SK-N-SH (cell line): Measurements from ENCODE around the gene PFKP.

Experiments
- EP300 ChIP-seq, 2 experiments: IDR thresholded peaks; 2 replicates each; pipeline versions ENCODE4 v1.4.0 to v1.6.1; 2012; ENCODE audit warnings: borderline replicate concordance in 1 of 2, low read depth in 1 of 2, low read length in 1 of 2
- MXI1 ChIP-seq: IDR thresholded peaks from 2 replicates; pipeline ENCODE4 v1.6.1; 2012; ENCODE audit warnings: mild to moderate bottlenecking, low read depth, low read length, improper control_type of control experiment
- RFX5 ChIP-seq: IDR thresholded peaks from 2 replicates; pipeline ENCODE4 v1.6.1; 2012; ENCODE audit warnings: mild to moderate bottlenecking, improper control_type of control experiment, low read length
- TF ChIP-seq, protein P1 (sequence below): fragments of 200-600 bp; sonication (generic); IDR thresholded peaks from 2 replicates; pipeline ENCODE4 v1.6.1; 2017; ENCODE audit warnings: antibody characterized with exemption, mild to moderate bottlenecking, moderate library complexity
- TF ChIP-seq, protein P2 (sequence below): IDR thresholded peaks from 2 replicates; pipeline ENCODE4 v1.6.1; 2012; ENCODE audit warnings: mild to moderate bottlenecking, low read depth, low read length, moderate library complexity

DNA sequence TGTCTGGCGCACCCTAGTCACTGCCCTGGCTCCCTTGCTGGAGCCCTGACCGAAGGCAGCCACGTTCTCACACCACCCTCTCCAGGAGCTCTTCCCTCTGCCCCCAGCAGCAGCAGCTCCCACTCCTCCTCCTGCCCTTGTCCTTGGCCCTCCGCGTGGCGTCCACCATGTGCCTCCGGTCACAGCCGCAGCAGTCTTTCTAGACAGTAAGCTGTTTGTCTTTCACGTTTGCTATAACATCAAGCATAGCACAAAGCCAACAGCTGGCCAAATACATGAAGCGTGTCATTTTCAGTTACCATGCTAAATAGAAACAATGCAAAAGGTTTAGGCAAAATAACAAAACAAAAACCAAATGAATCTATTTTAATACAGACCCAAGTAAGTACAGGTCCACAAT, 101.9 kb downstream of the PFKP start:
- TF ChIP-seq MXI1 (no peak), EP300 (IDR thresholded peaks at IDR 0.05; ENCODE audit: borderline replicate concordance in 1 of 2, low read depth in 1 of 2, low read length in 1 of 2) (no peak), RFX5 (no peak)
- TF ChIP-seq, protein P1, sequence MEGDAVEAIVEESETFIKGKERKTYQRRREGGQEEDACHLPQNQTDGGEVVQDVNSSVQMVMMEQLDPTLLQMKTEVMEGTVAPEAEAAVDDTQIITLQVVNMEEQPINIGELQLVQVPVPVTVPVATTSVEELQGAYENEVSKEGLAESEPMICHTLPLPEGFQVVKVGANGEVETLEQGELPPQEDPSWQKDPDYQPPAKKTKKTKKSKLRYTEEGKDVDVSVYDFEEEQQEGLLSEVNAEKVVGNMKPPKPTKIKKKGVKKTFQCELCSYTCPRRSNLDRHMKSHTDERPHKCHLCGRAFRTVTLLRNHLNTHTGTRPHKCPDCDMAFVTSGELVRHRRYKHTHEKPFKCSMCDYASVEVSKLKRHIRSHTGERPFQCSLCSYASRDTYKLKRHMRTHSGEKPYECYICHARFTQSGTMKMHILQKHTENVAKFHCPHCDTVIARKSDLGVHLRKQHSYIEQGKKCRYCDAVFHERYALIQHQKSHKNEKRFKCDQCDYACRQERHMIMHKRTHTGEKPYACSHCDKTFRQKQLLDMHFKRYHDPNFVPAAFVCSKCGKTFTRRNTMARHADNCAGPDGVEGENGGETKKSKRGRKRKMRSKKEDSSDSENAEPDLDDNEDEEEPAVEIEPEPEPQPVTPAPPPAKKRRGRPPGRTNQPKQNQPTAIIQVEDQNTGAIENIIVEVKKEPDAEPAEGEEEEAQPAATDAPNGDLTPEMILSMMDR, result no peak
- TF ChIP-seq, protein P2, sequence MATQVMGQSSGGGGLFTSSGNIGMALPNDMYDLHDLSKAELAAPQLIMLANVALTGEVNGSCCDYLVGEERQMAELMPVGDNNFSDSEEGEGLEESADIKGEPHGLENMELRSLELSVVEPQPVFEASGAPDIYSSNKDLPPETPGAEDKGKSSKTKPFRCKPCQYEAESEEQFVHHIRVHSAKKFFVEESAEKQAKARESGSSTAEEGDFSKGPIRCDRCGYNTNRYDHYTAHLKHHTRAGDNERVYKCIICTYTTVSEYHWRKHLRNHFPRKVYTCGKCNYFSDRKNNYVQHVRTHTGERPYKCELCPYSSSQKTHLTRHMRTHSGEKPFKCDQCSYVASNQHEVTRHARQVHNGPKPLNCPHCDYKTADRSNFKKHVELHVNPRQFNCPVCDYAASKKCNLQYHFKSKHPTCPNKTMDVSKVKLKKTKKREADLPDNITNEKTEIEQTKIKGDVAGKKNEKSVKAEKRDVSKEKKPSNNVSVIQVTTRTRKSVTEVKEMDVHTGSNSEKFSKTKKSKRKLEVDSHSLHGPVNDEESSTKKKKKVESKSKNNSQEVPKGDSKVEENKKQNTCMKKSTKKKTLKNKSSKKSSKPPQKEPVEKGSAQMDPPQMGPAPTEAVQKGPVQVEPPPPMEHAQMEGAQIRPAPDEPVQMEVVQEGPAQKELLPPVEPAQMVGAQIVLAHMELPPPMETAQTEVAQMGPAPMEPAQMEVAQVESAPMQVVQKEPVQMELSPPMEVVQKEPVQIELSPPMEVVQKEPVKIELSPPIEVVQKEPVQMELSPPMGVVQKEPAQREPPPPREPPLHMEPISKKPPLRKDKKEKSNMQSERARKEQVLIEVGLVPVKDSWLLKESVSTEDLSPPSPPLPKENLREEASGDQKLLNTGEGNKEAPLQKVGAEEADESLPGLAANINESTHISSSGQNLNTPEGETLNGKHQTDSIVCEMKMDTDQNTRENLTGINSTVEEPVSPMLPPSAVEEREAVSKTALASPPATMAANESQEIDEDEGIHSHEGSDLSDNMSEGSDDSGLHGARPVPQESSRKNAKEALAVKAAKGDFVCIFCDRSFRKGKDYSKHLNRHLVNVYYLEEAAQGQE, result no peak
